GM18519 (cell line): Measurements from ENCODE around the gene BNIP5.
"Not testable (repeated sequence)": the region's sequence is repeated elsewhere in the genome, so short reads cannot be mapped to it uniquely, and the experiment has no call there.

ENCODE experiments used
- ATAC-seq: cut with Tn5 transposase; IDR thresholded peaks from one replicate; pipeline ENCODE4 v1.9.1; 2021; ENCODE audit warnings: mild to moderate bottlenecking, moderate library complexity; ENCODE audit not compliant: unreplicated experiment, low FRiP score

Gene BNIP5

GRCh38 chr6:36367743-36368142 lies 31.1 kb upstream of the BNIP5 start:
- ATAC-seq: no peak

- ATAC-seq: no peak
Observed at GRCh38 chr6:36364669-36365479, 28.2 kb upstream of the BNIP5 start.

GRCh38 chr6:36364061-36364635 lies 27.5 kb upstream of the BNIP5 start:
- ATAC-seq: not testable (repeated sequence)

- ATAC-seq: not testable (repeated sequence)
Observed at GRCh38 chr6:36363371-36363752, 26.7 kb upstream of the BNIP5 start.

GRCh38 chr6:36362551-36363370 lies 26.1 kb upstream of the BNIP5 start:
- ATAC-seq: no peak

- ATAC-seq: no peak
Observed at GRCh38 chr6:36361071-36361470, 24.4 kb upstream of the BNIP5 start.

GRCh38 chr6:36360241-36361054 lies 23.8 kb upstream of the BNIP5 start:
- no peak for ATAC-seq

GRCh38 chr6:36358226-36358915 lies 21.7 kb upstream of the BNIP5 start:
- no peak for ATAC-seq

- ATAC-seq: no peak
Observed at GRCh38 chr6:36357872-36358225, 21.2 kb upstream of the BNIP5 start.

GRCh38 chr6:36355819-36356218 lies 19.1 kb upstream of the BNIP5 start:
- ATAC-seq: no peak

GRCh38 chr6:36353411-36353915 lies 16.8 kb upstream of the BNIP5 start:
- ATAC-seq: no peak

- ATAC-seq: no peak
Observed at GRCh38 chr6:36352477-36353157, 15.9 kb upstream of the BNIP5 start.

GRCh38 chr6:36350681-36351571 lies 14.2 kb upstream of the BNIP5 start:
- ATAC-seq: no peak

- ATAC-seq: no peak
Observed at GRCh38 chr6:36350082-36350481, 13.4 kb upstream of the BNIP5 start.

- ATAC-seq: no peak
Observed at GRCh38 chr6:36349240-36349639, 12.6 kb upstream of the BNIP5 start.

- no peak for ATAC-seq
Observed at GRCh38 chr6:36347621-36348020, 10.9 kb upstream of the BNIP5 start.

GRCh38 chr6:36346486-36347273 lies 10.0 kb upstream of the BNIP5 start:
- ATAC-seq: no peak
